Measurements from ENCODE around the gene CALD1. TPM values are rescaled to one million over a fixed set of nuclear protein-coding genes. Genes with fewer than 3 reads are reported as not detected.

Gene CALD1
- total and polyA plus RNA-seq, 10 donors: 42.4 to 333 (median 212) TPM

- TF ChIP-seq POLR2AphosphoS5 (IDR thresholded peaks at IDR 0.05): no peak
- no peak for TF ChIP-seq POLR2A (IDR thresholded peaks at IDR 0.05)
- no peak for TF ChIP-seq CTCF (IDR thresholded peaks at IDR 0.05 in 8 of 11, conservative IDR thresholded peaks at IDR 0.05 in 3 of 11)
- H3K27ac ChIP-seq: no peak overlapping the region
- H3K27me3 ChIP-seq (replicated peaks in 1 of 7): no peaks in the 10 kb centered on the region
- H3K9me3 ChIP-seq: no peaks in the 10 kb centered on the region
- no peak for DNase-seq
- intact Hi-C loops (cut with DNase I; ENCODE audit: low total_unique reads): no loop called here
- WGBS, 5 donors: 63 to 97% (median 90%) methylated on average over 1 of the region's 1 CpG
- H3K4me1 ChIP-seq: peaks cover 0 to 4% (median 0%) of the 10 kb centered on the region in 6 donors
- H3K36me3 ChIP-seq: peaks cover 0 to 8% (median 0%) of the 10 kb centered on the region in 6 donors
- no peak overlapping the region for H3K4me3 ChIP-seq
These were observed 44.0 kb downstream of the CALD1 start for GRCh38 chr7:134823400-134823799.

GRCh38 chr7:134825666-134826065, 46.2 kb downstream of the CALD1 start:
- H3K27ac ChIP-seq: peak overlapping the region in 1 of 8 donors; percentile 9
- H3K4me3 ChIP-seq: no peak overlapping the region
- DNase-seq: no peak
- H3K4me1 ChIP-seq: peaks cover 0 to 4% (median 0%) of the 10 kb centered on the region in 6 donors
- no peaks in the 10 kb centered on the region for H3K27me3 ChIP-seq (replicated peaks in 1 of 7)
- intact Hi-C loops (cut with DNase I; ENCODE audit: low total_unique reads): no loop called here
- WGBS, 5 donors: 84 to 93% (median 88%) methylated on average over 1 of the region's 1 CpG
- no peaks in the 10 kb centered on the region for H3K9me3 ChIP-seq
- TF ChIP-seq CTCF (IDR thresholded peaks at IDR 0.05 in 8 of 11, conservative IDR thresholded peaks at IDR 0.05 in 3 of 11) (no peak), POLR2AphosphoS5 (IDR thresholded peaks at IDR 0.05) (no peak), POLR2A (IDR thresholded peaks at IDR 0.05) (no peak)
- H3K36me3 ChIP-seq: no peaks in the 10 kb centered on the region

- Histone ChIP-seq H3K4me1 (peaks cover 0 to 4% (median 0%) of the 10 kb centered on the region in 6 donors), H3K27ac (no peak overlapping the region), H3K4me3 (no peak overlapping the region), H3K27me3 (replicated peaks in 1 of 7) (no peaks in the 10 kb centered on the region), H3K9me3 (no peaks in the 10 kb centered on the region), H3K36me3 (no peaks in the 10 kb centered on the region)
- TF ChIP-seq CTCF (IDR thresholded peaks at IDR 0.05 in 8 of 11, conservative IDR thresholded peaks at IDR 0.05 in 3 of 11) (no peak), POLR2AphosphoS5 (IDR thresholded peaks at IDR 0.05) (no peak), POLR2A (IDR thresholded peaks at IDR 0.05) (no peak)
- WGBS, 5 donors: 65 to 77% (median 67%) methylated on average over 4 of the region's 4 CpGs
- DNase-seq: no peak
- intact Hi-C loops (cut with DNase I; ENCODE audit: low total_unique reads): no loop called here
These were observed 46.7 kb downstream of the CALD1 start for GRCh38 chr7:134826105-134826504.

GRCh38 chr7:134827436-134827835, 48.0 kb downstream of the CALD1 start:
- Histone ChIP-seq H3K4me1 (peaks cover 0 to 4% (median 0%) of the 10 kb centered on the region in 6 donors), H3K4me3 (no peak overlapping the region), H3K36me3 (no peaks in the 10 kb centered on the region), H3K27me3 (replicated peaks in 1 of 7) (no peaks in the 10 kb centered on the region), H3K9me3 (no peaks in the 10 kb centered on the region), H3K27ac (peak overlapping the region in 4 of 8 donors; percentile 9 to 29 (median 19))
- TF ChIP-seq POLR2AphosphoS5 (IDR thresholded peaks at IDR 0.05) (no peak), POLR2A (IDR thresholded peaks at IDR 0.05) (no peak)
- DNase-seq: no peak
- intact Hi-C loops (cut with DNase I; ENCODE audit: low total_unique reads): no loop called here
- 87 to 94% (median 91%) methylated on average over 4 of the region's 4 CpGs for WGBS, 5 donors

- Histone ChIP-seq H3K4me3 (no peak overlapping the region), H3K27me3 (replicated peaks in 1 of 7) (no peaks in the 10 kb centered on the region), H3K4me1 (peaks cover 0 to 4% (median 0%) of the 10 kb centered on the region in 6 donors), H3K36me3 (no peaks in the 10 kb centered on the region), H3K27ac (peak overlapping the region in 4 of 8 donors; percentile 9 to 51 (median 20)), H3K9me3 (no peaks in the 10 kb centered on the region)
- no peak for DNase-seq
- WGBS, 5 donors: 66 to 87% (median 83%) methylated on average over 3 of the region's 3 CpGs
- intact Hi-C loops (cut with DNase I; ENCODE audit: low total_unique reads): no loop called here
- TF ChIP-seq POLR2AphosphoS5 (IDR thresholded peaks at IDR 0.05) (no peak), POLR2A (IDR thresholded peaks at IDR 0.05) (no peak), CTCF (IDR thresholded peaks at IDR 0.05 in 8 of 11, conservative IDR thresholded peaks at IDR 0.05 in 3 of 11) (no peak)
These were observed 48.5 kb downstream of the CALD1 start for GRCh38 chr7:134827889-134828288.

Data from spleen (tissue), 11 donors.